K562 (cell line): Measurements from ENCODE around the gene TMEM132C. TPM values are rescaled to one million over a fixed set of nuclear protein-coding genes. Genes with fewer than 3 reads are reported as not detected.

Experiments used
- ARID3B ChIP-seq: fragments of 250-450 bp; sonication (Bioruptor Pico); IDR thresholded peaks from 2 replicates; pipeline ENCODE4 v1.4.0; 2020; ENCODE audit warnings: borderline replicate concordance
- CBX2 ChIP-seq: fragments of 200-600 bp; sonication (generic); IDR thresholded peaks from one replicate; pipeline ENCODE4 v1.6.1; 2012; ENCODE audit warnings: mild to moderate bottlenecking, low read length, inconsistent platforms; ENCODE audit not compliant: insufficient read depth, poor library complexity, severe bottlenecking
- CHD7 ChIP-seq: fragments of 200-600 bp; sonication (generic); IDR thresholded peaks from one replicate; pipeline ENCODE4 v1.6.1; 2012; ENCODE audit warnings: mild to moderate bottlenecking, low read depth, low read length, inconsistent platforms
- E2F5 ChIP-seq: sonication (generic); formaldehyde crosslinking; IDR thresholded peaks from 2 replicates; pipeline ENCODE4 v1.8.0; 2022; ENCODE audit warnings: mild to moderate bottlenecking, missing genetic modification reagents
- MBD2 ChIP-seq: sonication (generic); IDR thresholded peaks from 2 replicates; pipeline ENCODE4 v1.6.1; 2016; ENCODE audit warnings: low read depth, borderline replicate concordance
- TRIM24 ChIP-seq, 2 experiments: fragments of 450-650 bp; IDR thresholded peaks; 2 replicates each; pipeline ENCODE4 v1.6.1; 2016
- ZBTB8A ChIP-seq: fragments of 450-650 bp; IDR thresholded peaks from 2 replicates; pipeline ENCODE4 v1.6.1; 2018; ENCODE audit warnings: mild to moderate bottlenecking, moderate library complexity; ENCODE audit not compliant: partially characterized antibody
- ZEB2 ChIP-seq: fragments of 450-650 bp; IDR thresholded peaks from 2 replicates; pipeline ENCODE4 v1.6.1; 2016
- ZNF280A ChIP-seq: fragments of 450-650 bp; IDR thresholded peaks from 2 replicates; pipeline ENCODE4 v1.6.1; 2018; ENCODE audit warnings: mild to moderate bottlenecking, low read depth; ENCODE audit not compliant: partially characterized antibody
- ZNF354B ChIP-seq: fragments of 250-450 bp; sonication (Bioruptor Pico); IDR thresholded peaks from 2 replicates; pipeline ENCODE4 v1.4.0; 2020
- ZNF707 ChIP-seq: fragments of 250-450 bp; sonication (Bioruptor Pico); conservative IDR thresholded peaks from 2 replicates; pipeline ENCODE4 v1.8.0; 2022; ENCODE audit warnings: inconsistent platforms, mild to moderate bottlenecking, moderate library complexity
- polyA plus RNA-seq, 8 experiments: library from polyadenylated mRNA; depleted of rRNA in 4 of 8; stranded (reverse) in 5 of 8; unstranded in 3 of 8; fragments of >200 nt; fragmentation: Nextera tagmentation in 2 of 8; fragmentation: Illumina TruSeq in 1 of 8; extraction: Ambion mirVana in 2 of 8; extraction: Trizol in 1 of 8; gene quantifications; 2 replicates each; pipeline versions ENCODE4 v1.2.1 to v1.2.3, GENCODE V29; 2011 to 2014; ENCODE audit warnings: inconsistent platforms in 1 of 8, missing spikeins in 1 of 8
- total RNA-seq, 7 experiments: library from RNA; depleted of rRNA in 6 of 7; stranded (reverse); fragments of >200 nt in 6 of 7; fragmentation: Illumina TruSeq in 2 of 7; extraction: Trizol in 2 of 7; gene quantifications; 2 replicates each; pipeline versions ENCODE4 v1.2.1 to v1.2.3, GENCODE V29; 2011 to 2021; ENCODE audit warnings: low replicate concordance in 1 of 7

TMEM132C gene
- total and polyA plus RNA-seq, 9 of the 15 experiments (the other 6 are each of a cell fraction or from before 2014, with no cell fraction given) = not detected

- TF ChIP-seq ZBTB8A = no peak
- TF ChIP-seq ZEB2 = no peak
- no peak for TF ChIP-seq ZNF354B (CRISPR knock-in tag)
- no peak for TF ChIP-seq ARID3B (CRISPR knock-in tag)
- TF ChIP-seq CHD7 = no peak
- no peak for TF ChIP-seq E2F5
- no peak for TF ChIP-seq CBX2
- TF ChIP-seq TRIM24 (IDR thresholded peaks at IDR 0.05) = no peak
- TF ChIP-seq MBD2 = no peak
- no peak for TF ChIP-seq ZNF707 (CRISPR knock-in tag)
- no peak for TF ChIP-seq ZNF280A
Measured at GRCh38 chr12:128543460-128543859, 276.5 kb downstream of the TMEM132C start (continued).
